Peyer's patch (tissue), 4 donors: Measurements from ENCODE around the gene GLI3.

Experiments used
- POLR2A ChIP-seq, 2 donors: fragments of 450-650 bp; IDR thresholded peaks; one replicate each; pipeline ENCODE4 v1.5.1; 2017; ENCODE audit warnings: antibody characterized with exemption in 2 of 2, mild to moderate bottlenecking in 2 of 2, moderate library complexity in 2 of 2
- TF ChIP-seq, protein P1 (sequence below), 6 experiments: fragments of 450-650 bp in 4 of 6; fragments of 200-600 bp in 2 of 6; sonication (generic) in 1 of 6; IDR thresholded peaks; one replicate each; pipeline ENCODE4 v1.5.1; 2017 to 2019; ENCODE audit warnings: antibody characterized with exemption in 6 of 6, mild to moderate bottlenecking in 3 of 6, moderate library complexity in 1 of 6

DNA sequence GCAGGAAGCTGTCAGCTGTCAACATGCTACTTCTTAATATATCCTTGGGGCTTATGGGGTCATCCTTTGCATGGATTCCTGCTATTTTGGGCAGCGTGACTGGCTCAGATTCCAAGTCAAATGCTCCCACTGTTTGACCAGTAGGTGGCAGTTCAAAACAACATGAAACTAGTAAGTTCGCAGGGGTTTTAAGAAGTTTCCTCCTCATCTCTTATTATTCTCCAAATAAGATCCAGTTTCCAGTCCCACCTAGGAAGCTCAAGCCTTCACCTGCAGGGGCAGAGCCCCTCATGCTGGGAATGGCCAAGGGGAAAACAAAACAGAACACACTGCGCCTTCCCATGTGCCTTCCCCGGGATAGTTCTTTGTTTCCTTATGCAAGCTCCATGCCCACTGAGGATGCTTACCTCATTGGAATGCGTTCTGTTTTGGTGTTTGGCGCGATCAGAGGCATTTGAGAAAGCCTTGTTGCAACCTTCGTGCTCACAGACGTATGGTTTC, 259.8 kb downstream of the GLI3 start:
- TF ChIP-seq, protein P1, sequence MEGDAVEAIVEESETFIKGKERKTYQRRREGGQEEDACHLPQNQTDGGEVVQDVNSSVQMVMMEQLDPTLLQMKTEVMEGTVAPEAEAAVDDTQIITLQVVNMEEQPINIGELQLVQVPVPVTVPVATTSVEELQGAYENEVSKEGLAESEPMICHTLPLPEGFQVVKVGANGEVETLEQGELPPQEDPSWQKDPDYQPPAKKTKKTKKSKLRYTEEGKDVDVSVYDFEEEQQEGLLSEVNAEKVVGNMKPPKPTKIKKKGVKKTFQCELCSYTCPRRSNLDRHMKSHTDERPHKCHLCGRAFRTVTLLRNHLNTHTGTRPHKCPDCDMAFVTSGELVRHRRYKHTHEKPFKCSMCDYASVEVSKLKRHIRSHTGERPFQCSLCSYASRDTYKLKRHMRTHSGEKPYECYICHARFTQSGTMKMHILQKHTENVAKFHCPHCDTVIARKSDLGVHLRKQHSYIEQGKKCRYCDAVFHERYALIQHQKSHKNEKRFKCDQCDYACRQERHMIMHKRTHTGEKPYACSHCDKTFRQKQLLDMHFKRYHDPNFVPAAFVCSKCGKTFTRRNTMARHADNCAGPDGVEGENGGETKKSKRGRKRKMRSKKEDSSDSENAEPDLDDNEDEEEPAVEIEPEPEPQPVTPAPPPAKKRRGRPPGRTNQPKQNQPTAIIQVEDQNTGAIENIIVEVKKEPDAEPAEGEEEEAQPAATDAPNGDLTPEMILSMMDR (IDR thresholded peaks at IDR 0.05), result peak in 5 of 6 experiments; percentile 15 to 51 (median 33)
- TF ChIP-seq POLR2A (IDR thresholded peaks at IDR 0.05), result no peak
